ELF-1 (cell line): ENCODE measurements around the gene PIEZO2.
"Not testable (repeated sequence)": the region's sequence is repeated elsewhere in the genome, so short reads cannot be mapped to it uniquely, and the experiment has no call there.

Experiments used
- DNase-seq: peaks from one replicate; pipeline ENCODE4 v3.0.0-alpha.2; 2016; ENCODE audit warnings: low read depth, low spot score

PIEZO2 gene

GRCh38 chr18:11149441-11150270 is at the start of gene PIEZO2:
TSS of gene PIEZO2 (minus strand) at chr18:11149569. CDS start at chr18:11148588, 981 bp downstream.
- DNase-seq = peak; percentile 90

GRCh38 chr18:11183637-11184036 is 34.3 kb upstream of the PIEZO2 start:
- DNase-seq = no peak

DNA sequence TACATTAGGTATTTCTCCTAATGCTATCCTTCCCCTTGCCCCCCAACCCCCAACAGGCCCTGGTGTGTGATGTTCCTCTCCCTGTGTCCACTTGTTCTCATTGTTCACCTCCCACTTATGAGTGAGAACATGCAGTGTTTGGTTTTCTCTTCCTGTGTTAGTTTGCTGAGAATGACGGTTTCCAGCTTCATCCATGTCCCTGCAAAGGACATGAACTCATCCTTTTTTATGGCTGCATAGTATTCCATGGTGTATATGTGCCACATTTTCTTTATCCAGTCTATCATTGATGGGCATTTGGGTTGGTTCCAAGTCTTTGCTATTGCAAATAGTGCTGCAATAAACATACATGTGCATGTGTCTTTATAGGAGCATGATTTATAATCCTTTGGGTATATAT is 32.3 kb upstream of the PIEZO2 start:
- not testable (repeated sequence) for DNase-seq

DNA sequence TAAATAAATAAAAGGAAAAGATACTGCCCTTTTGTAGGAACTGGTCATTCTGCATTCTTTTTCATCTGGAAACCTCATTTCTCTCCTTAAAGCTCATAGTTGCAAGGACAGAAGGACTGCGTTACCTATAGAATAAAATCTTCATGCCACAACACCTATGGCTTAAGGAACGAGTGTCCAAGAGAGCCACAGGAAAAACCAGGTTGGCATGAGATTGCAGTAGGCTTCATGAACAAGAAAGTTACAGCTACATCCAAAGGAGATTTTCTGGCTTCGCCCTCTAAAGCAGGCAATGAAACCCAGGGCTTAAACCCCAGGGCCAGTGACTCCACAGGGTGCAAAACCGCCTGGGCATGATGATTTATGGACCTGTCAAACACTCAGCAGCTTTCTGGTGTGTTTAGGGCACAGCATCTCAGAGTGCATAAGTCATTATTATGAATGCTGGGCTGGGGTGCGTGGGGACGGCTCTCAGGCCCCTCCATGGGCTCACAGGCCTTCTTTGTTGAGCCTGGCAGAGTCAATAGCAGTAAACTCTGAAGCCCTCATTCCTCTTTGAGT is 30.7 kb upstream of the PIEZO2 start:
- peak; percentile 14 for DNase-seq

GRCh38 chr18:11178951-11179549 is 29.7 kb upstream of the PIEZO2 start:
- no peak for DNase-seq

DNA sequence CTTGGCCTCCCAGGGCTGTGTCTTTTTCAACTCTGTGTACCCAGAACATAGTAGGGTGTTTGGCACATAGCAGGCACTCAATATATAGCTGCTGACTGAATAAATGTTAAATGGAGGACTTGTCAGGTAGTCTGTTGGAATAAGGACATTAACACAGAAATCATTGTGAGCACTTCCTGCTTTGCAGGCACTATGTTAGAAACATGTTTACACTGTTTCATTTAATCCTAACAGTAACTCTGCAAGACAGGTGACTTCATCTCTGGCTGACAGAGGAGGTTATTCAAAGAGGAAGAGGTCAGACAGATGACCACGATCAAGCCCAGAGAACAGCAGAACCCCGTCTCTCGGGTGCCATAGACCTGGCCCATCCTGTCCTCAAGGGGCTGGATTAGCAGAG is 28.0 kb upstream of the PIEZO2 start:
- no peak for DNase-seq

- no peak for DNase-seq
Measured at GRCh38 chr18:11176481-11176881, 27.1 kb upstream of the PIEZO2 start.

GRCh38 chr18:11175266-11175979 is 26.1 kb upstream of the PIEZO2 start:
- no peak for DNase-seq

GRCh38 chr18:11174179-11174578 is 24.8 kb upstream of the PIEZO2 start:
- DNase-seq = not testable (repeated sequence)

DNA sequence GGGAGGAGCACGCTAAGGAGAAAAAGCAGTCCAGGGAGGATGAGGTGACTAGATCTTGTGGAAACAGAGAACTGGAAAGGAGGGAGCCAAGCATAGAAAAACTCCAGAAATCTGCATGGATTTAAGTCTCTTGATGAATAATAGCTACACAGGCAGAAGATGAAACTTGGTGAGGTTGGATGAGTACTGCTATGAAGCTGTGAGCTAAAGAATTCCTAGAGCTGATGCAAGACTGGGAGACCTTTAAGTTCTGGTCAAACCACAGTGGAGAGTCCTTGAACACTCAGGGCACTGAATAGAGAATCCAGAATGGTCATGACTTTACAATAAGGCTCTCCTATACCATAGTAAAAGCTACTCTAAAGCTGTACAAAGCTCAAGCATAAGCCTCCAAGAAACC is 18.4 kb upstream of the PIEZO2 start:
- DNase-seq = no peak

- DNase-seq = no peak
Measured at GRCh38 chr18:11165952-11166351, 16.6 kb upstream of the PIEZO2 start.

DNA sequence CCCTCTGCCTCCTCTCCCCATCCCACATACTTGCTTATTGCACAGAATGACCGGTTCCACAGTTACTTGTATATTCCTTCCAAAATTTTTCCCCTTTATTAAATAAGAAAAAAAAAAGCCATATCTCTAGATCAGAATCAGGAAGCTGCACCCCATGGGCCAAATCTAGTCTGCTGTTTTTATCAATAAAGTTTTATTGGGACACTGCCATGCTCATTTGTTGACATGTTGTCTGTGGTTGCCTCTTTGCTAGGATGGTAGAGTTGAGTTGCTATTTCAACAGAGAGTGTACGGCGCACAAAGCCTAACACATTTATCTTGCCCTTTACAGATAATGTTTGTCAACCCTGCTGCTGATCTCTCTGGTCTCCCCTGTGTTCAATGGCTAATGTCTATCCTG is 15.8 kb upstream of the PIEZO2 start:
- no peak for DNase-seq

- DNase-seq = peak; percentile 74
Measured at GRCh38 chr18:11163665-11164064, 14.3 kb upstream of the PIEZO2 start.

DNA sequence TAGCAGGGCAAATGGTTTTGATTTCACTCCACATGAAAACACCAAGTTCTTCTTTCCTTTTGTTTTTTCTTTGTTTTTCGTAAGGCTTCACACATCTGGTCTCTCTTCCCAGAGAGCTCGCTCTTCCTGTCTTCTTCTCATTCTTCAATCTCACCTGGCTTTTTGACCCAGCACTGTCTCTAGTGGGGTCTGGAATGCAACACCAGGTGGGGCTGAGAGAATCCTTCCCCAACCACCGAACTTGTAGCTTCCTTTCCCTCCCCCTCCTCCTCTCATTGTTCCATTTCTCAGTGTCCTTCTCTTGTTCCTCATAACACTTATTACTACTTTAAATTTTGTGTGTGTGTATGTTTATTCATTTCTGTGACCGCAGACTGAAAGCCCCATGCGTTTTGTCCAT is 13.5 kb upstream of the PIEZO2 start:
- no peak for DNase-seq

DNA sequence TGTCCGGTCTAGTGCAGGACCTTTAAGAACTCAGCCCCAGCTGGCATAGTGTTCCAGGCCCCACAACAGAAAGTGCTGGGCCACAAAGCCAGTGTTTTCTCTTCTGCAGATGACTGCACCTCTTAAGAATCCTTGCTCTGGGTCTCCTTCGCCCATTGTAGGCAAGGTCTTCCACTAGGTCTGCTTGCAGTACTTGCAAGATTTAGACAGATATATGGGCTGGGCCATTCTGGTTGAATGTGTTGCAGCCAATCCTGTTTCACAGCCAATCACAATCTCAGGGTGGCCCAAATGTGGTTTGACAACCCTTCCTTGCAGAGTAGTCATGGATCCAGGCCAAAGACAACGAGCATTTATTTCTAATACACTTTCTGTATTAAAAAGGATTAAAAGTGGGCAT is 13.1 kb upstream of the PIEZO2 start:
- DNase-seq = no peak

- no peak for DNase-seq
Measured at GRCh38 chr18:11160313-11160712, 10.9 kb upstream of the PIEZO2 start.

GRCh38 chr18:11159844-11160243 is 10.5 kb upstream of the PIEZO2 start:
- DNase-seq = no peak

- DNase-seq = no peak
Measured at GRCh38 chr18:11156978-11157377, 7.6 kb upstream of the PIEZO2 start.

- DNase-seq = no peak
Measured at GRCh38 chr18:11155034-11155759, 5.8 kb upstream of the PIEZO2 start.

DNA sequence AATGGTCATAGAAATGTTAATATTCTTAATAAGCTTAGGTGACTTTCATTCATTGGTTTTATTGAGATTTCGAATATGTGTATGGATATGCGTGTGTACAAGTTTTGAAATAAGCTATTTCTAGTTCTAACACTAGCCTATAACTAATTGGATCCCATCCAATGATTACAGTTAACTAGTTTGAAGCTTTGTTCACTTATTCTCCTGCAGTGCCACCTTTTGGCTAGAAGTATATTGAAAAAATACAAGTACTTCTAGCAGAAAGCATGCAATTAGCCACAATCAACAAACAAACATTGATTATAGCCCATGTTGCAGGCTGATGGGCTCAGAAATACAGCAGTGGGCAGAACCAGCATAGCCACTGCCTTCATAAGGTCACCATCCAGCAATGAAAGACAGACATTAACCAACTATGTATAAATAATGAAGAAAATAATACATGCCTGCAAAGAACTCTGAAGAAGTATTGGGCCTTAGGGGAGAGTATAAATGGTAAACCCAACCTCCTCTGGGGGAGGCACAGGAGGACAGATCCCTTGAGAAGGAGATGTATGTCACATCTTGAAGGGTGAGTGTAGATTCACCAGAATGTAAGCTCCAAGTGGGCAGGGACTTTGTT is 5.1 kb upstream of the PIEZO2 start:
- no peak for DNase-seq

GRCh38 chr18:11153097-11153496 is 3.7 kb upstream of the PIEZO2 start:
- no peak for DNase-seq
